MCF 10A (cell line): ENCODE measurements around the gene EHMT2. TPM values are rescaled to one million over a fixed set of nuclear protein-coding genes. Genes with fewer than 3 reads are reported as not detected.

Source experiments
- BruUV-seq: library from RNA; stranded (reverse); fragments of 400-500 nt; replicated peaks from 2 replicates; lab custom pipeline; 2021; lab: Mats Ljungman, UMichigan
- CTCF ChIA-PET: fragments of 300-600 bp; sonication (Branson Sonifier 250); formaldehyde crosslinking; extraction: SDS; loops from one replicate; lab custom pipeline; 2021; ENCODE audit warnings: antibody characterized with exemption, inconsistent platforms; lab: Yijun Ruan, JAX
- POLR2A ChIA-PET: fragments of 300-600, 350-650 bp; sonication (Branson Sonifier 250); formaldehyde crosslinking; extraction: SDS; loops from one replicate; lab custom pipeline; 2020; ENCODE audit warnings: antibody characterized with exemption, inconsistent platforms; lab: Yijun Ruan, JAX
- DNase-seq: peaks from one replicate; pipeline ENCODE4 v3.0.0-alpha.2; 2018; ENCODE audit not compliant: unreplicated experiment
- H3K27ac Mint-ChIP-seq: one replicate; pipeline ENCODE4 v1.8.0; 2022; ENCODE audit warnings: mild to moderate bottlenecking, low read depth, mixed read lengths; ENCODE audit not compliant: unreplicated experiment
- H3K27me3 Mint-ChIP-seq: one replicate; pipeline ENCODE4 v1.8.0; 2022; ENCODE audit warnings: mixed read lengths; ENCODE audit not compliant: insufficient read depth, unreplicated experiment
- H3K36me3 Mint-ChIP-seq: one replicate; pipeline ENCODE4 v1.8.0; 2022; ENCODE audit warnings: mild to moderate bottlenecking, moderate library complexity, mixed read lengths; ENCODE audit not compliant: insufficient read depth, unreplicated experiment
- H3K4me1 Mint-ChIP-seq: one replicate; pipeline ENCODE4 v1.8.0; 2022; ENCODE audit warnings: mixed read lengths; ENCODE audit not compliant: insufficient read depth, unreplicated experiment
- H3K4me3 Mint-ChIP-seq: one replicate; pipeline ENCODE4 v1.8.0; 2022; ENCODE audit warnings: mild to moderate bottlenecking, moderate library complexity, mixed read lengths; ENCODE audit not compliant: unreplicated experiment
- H3K9me3 Mint-ChIP-seq: one replicate; pipeline ENCODE4 v1.8.0; 2022; ENCODE audit warnings: mixed read lengths; ENCODE audit not compliant: unreplicated experiment
- intact Hi-C: fragments of 100-400 bp; cut with micrococcal nuclease; formaldehyde crosslinking; loops from 2 replicates; pipeline ENCODE4 v1.14.1; 2022
- total RNA-seq: library from RNA; stranded (reverse); gene quantifications from 2 replicates; pipeline ENCODE4 v1.2.3, GENCODE V29; 2022
- TF ChIP-seq, protein P1 (sequence below): fragments of 200-600 bp; IDR thresholded peaks from one replicate; pipeline ENCODE4 v1.8.0; 2022; ENCODE audit warnings: antibody characterized with exemption, mild to moderate bottlenecking; ENCODE audit not compliant: unreplicated experiment

The EHMT2 gene
- total RNA-seq, 1 experiment from 2014 or later, result 20.2 TPM

DNA sequence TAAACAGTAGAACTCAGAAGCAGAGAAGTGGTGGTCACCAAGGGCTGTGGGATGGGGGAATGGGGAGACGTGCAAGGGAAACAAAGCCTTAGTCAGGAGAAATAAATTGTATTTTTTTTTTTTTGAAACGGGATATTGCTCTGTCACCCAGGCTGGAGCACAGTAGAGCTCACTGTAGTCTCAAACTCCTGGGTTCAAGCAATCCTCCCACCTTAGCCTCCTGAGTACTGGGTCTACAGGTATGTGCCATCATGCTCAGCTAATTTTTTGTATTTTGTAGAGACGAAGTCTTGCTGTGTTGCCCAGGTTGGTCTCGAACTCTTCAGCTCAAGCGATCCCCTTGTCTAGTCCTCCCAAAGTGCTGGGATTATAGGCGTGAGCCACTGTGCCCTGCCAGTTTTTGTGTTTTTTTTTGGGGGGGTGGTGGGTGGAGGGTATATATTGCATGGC lies 66.6 kb downstream of the EHMT2 start:
- ChIA-PET CTCF (interaction anchor here (0.6 to 2.0 kb wide), 12 partner anchors 12 to 433 kb away, joined by 3 to 8 read pairs (median 3); partner anchors contain the start of genes HSPA1A, HSPA1L and LSM2), POLR2A (interaction anchor here (0.6 to 11.2 kb wide), 18 partner anchors 8 to 1141 kb away, joined by 3 to 202 read pairs (median 12); partner anchors contain the start of genes ABHD16A, BAG6, C6orf47 and CLIC1)
- Mint-ChIP-seq H3K4me3 (peak overlapping the region; percentile 94), H3K27ac (peak overlapping the region; percentile 90), H3K36me3 (peaks cover 30% of the 10 kb centered on the region), H3K27me3 (no peaks in the 10 kb centered on the region), H3K4me1 (peaks cover 6% of the 10 kb centered on the region), H3K9me3 (no peaks in the 10 kb centered on the region)
- no TSS peak for BruUV-seq
- intact Hi-C loops, result loop anchor here (1.0 to 10.0 kb wide), 5 partner anchors 36 to 151 kb away; partner anchors contain the start of genes DDAH2, NELFE, SKIC2 and VARS1
- no peak for DNase-seq
- TF ChIP-seq, protein P1, sequence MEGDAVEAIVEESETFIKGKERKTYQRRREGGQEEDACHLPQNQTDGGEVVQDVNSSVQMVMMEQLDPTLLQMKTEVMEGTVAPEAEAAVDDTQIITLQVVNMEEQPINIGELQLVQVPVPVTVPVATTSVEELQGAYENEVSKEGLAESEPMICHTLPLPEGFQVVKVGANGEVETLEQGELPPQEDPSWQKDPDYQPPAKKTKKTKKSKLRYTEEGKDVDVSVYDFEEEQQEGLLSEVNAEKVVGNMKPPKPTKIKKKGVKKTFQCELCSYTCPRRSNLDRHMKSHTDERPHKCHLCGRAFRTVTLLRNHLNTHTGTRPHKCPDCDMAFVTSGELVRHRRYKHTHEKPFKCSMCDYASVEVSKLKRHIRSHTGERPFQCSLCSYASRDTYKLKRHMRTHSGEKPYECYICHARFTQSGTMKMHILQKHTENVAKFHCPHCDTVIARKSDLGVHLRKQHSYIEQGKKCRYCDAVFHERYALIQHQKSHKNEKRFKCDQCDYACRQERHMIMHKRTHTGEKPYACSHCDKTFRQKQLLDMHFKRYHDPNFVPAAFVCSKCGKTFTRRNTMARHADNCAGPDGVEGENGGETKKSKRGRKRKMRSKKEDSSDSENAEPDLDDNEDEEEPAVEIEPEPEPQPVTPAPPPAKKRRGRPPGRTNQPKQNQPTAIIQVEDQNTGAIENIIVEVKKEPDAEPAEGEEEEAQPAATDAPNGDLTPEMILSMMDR, result no peak

Other genes starting within 250 kb of the EHMT2 start
- gene BAG6, start 245.0 kb downstream of the EHMT2 start, total RNA-seq, result 290 and 291 TPM in 2 replicates
- gene APOM, start 241.8 kb downstream of the EHMT2 start, total RNA-seq, result 5.0 and 5.2 TPM in 2 replicates
- gene C6orf47, start 236.9 kb downstream of the EHMT2 start, total RNA-seq, result 15.5 and 16.6 TPM in 2 replicates
- gene GPANK1, start 232.7 kb downstream of the EHMT2 start, total RNA-seq, result 13.0 and 13.6 TPM in 2 replicates
- 197 and 209 TPM in 2 replicates for gene CSNK2B, start 231.6 kb downstream of the EHMT2 start, total RNA-seq
- gene LY6G5B, start 227.7 kb downstream of the EHMT2 start, total RNA-seq, result 14.4 and 16.0 TPM in 2 replicates
- gene LY6G5C, start 216.6 kb downstream of the EHMT2 start, total RNA-seq, result 0.64 and 1.4 TPM in 2 replicates
- gene ABHD16A, start 194.4 kb downstream of the EHMT2 start, total RNA-seq, result 32.1 and 42.7 TPM in 2 replicates
- gene LY6G6F, start 190.8 kb downstream of the EHMT2 start, total RNA-seq, result not detected in 2 replicates
- not detected in 2 replicates for gene LY6G6D, start 182.3 kb downstream of the EHMT2 start, total RNA-seq
- gene LY6G6C, start 176.0 kb downstream of the EHMT2 start, total RNA-seq, result 0.32 TPM in 1 of 2 replicates, not detected in the other
- gene MPIG6B, start 174.3 kb downstream of the EHMT2 start, total RNA-seq, result not detected in 2 replicates
- gene DDAH2, start 168.4 kb downstream of the EHMT2 start, total RNA-seq, result 8.5 and 13.5 TPM in 2 replicates
- gene CLIC1, start 161.2 kb downstream of the EHMT2 start, total RNA-seq, result 511 and 632 TPM in 2 replicates
- 36.6 and 43.1 TPM in 2 replicates for gene MSH5, start 157.7 kb downstream of the EHMT2 start, total RNA-seq
- gene SAPCD1, start 135.0 kb downstream of the EHMT2 start, total RNA-seq, result 4.3 and 5.1 TPM in 2 replicates
- 2.0 and 3.1 TPM in 2 replicates for gene VWA7, start 120.4 kb downstream of the EHMT2 start, total RNA-seq
- 133 and 200 TPM in 2 replicates for gene VARS1, start 101.9 kb downstream of the EHMT2 start, total RNA-seq
- gene LSM2, start 90.7 kb downstream of the EHMT2 start, total RNA-seq, result 36.9 and 47.4 TPM in 2 replicates
- gene HSPA1L, start 82.4 kb downstream of the EHMT2 start, total RNA-seq, result 0.35 and 0.79 TPM in 2 replicates
- gene HSPA1A, start 82.2 kb downstream of the EHMT2 start, total RNA-seq, result 20.3 and 34.0 TPM in 2 replicates
- gene HSPA1B, start 70.0 kb downstream of the EHMT2 start, total RNA-seq, result 29.8 and 51.6 TPM in 2 replicates
- gene NEU1, start 34.9 kb downstream of the EHMT2 start, total RNA-seq, result 19.7 and 43.8 TPM in 2 replicates
- gene SLC44A4, start 18.7 kb downstream of the EHMT2 start, total RNA-seq, result not detected in 2 replicates
- 3.6 and 4.0 TPM in 2 replicates for gene ZBTB12, start 4.4 kb upstream of the EHMT2 start, total RNA-seq
- gene C2, start 30.0 kb upstream of the EHMT2 start, total RNA-seq, result not detected in 2 replicates
- 24.5 and 24.6 TPM in 2 replicates for gene CFB, start 48.4 kb upstream of the EHMT2 start, total RNA-seq
- gene NELFE, start 61.3 kb upstream of the EHMT2 start, total RNA-seq, result 90.7 and 113 TPM in 2 replicates
- 53.1 and 66.2 TPM in 2 replicates for gene SKIC2, start 61.5 kb upstream of the EHMT2 start, total RNA-seq
- 39.1 and 41.4 TPM in 2 replicates for gene DXO, start 74.4 kb upstream of the EHMT2 start, total RNA-seq
- 7.7 and 16.2 TPM in 2 replicates for gene C4A, start 84.4 kb upstream of the EHMT2 start, total RNA-seq
- gene C4B, start 117.1 kb upstream of the EHMT2 start, total RNA-seq, result 7.7 and 12.7 TPM in 2 replicates
- gene CYP21A2, start 140.7 kb upstream of the EHMT2 start, total RNA-seq, result 0.33 and 0.88 TPM in 2 replicates
- 3.0 and 4.3 TPM in 2 replicates for gene TNXB, start 211.6 kb upstream of the EHMT2 start, total RNA-seq
- gene ATF6B, start 230.5 kb upstream of the EHMT2 start, total RNA-seq, result 65.6 and 86.5 TPM in 2 replicates
- 4.8 and 5.8 TPM in 2 replicates for gene FKBPL, start 232.6 kb upstream of the EHMT2 start, total RNA-seq